HS-5 (cell line): Measurements from ENCODE around the gene MAB21L4.
"Not testable (repeated sequence)": the region's sequence is repeated elsewhere in the genome, so short reads cannot be mapped to it uniquely, and the experiment has no call there.

Source experiments
- DNase-seq: peaks from one replicate; pipeline ENCODE4 v3.0.0-alpha.2; 2012; ENCODE audit warnings: low read depth

Gene MAB21L4

DNA sequence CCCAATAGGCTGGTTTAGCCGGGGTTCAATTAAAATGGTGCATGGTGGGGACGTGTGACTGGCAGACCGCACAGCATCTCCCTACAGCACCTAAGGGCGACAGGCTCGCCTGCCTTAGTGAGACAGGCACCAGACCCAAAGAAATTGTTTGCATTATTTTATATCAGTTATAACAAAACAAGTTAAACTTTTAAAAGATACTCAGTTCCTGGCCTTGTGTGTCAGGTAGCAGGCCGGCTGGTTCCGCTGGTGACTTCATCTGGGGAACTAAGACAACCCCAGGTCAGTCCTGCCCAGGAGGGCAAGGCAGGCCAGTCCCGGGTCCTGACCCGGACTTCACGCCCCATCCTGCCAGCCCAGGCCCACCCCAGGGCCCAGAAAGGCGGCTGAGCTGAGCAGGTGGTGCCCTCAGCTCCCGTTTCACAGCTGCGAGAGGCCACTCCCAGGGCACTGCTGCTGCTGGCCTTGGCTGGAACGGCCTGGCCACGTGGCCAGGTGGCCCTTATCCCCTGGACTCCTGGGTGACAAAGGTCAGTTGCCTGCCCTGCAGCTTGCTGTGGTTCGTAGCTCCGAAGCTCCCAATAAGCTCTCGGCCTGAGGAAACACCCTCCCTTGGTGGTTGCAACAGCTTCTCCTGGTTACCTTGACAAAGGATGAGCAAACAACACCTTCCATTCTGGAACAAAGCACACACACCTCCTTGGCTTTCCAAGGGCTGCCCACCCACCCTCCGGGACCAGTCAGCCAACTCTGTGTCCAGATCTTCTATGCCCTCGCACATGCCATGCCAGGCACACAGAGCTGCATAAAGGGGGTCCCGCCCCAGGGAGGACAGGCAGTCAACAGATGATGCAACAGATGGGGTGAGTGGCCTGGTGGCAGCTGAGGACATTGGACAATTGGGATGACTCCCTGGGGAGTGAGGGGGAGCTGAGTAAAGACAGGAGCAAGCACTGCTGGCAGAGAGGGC lies 38.6 kb downstream of the MAB21L4 start:
- DNase-seq = no peak

DNA sequence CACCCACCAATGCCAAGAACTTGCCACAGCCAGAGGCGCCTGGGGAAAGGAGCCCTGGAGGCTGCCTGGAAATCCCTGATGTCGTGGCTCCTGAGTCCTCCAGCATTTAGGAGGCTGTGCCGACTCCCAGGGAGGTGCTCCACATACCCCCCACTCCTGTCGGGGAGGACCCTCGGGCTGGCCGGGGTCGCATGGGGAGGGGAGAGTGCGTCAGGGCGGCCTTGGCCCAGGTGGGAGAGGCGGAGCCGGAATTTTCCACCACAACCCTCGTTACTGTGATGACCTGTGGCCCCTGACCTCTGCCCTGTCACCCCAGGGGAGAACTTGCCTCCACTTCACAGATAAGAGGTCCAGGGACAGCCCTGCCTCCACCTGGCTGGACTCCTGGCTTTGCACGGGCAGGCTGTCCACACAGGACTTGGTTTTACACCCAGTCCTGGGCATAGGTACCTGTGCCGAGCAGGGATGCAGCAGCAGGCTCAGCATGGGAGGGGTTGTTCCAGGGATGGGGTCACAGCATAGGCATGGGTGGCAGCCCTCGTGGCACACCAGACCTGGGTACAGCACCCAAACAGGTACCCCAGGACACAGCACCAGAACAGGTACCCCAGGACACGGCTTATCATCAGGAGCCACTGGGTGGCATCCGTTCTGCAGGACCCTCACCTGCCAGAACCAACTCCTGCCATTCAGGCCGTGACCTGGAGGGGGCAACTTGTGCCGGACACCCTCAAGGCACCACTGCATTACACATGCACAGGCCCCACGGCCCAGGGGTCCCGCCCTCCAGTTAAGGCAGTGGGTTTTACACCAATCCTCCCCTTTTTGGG lies 39.6 kb downstream of the MAB21L4 start:
- DNase-seq = no peak

DNA sequence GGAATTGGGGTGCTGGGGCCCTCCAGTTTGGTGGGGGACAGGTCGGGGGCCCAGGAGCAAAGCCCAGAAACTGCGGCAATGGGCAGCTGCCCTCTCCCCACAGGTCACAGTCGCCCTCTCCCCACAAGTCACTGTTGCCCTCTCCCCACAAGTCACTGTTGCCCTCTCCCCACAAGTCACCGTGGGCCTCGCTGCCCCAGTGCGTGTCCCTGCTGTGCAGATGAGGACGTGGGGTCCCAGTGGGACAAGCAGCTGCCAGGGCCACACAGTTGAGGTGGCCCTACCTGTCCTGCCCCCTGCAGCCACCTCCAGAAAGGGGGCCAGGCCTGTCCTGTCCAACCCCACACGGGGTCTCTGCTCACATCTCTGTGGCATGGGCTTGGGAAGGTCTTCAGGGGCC lies 40.3 kb downstream of the MAB21L4 start:
- no peak for DNase-seq

DNA sequence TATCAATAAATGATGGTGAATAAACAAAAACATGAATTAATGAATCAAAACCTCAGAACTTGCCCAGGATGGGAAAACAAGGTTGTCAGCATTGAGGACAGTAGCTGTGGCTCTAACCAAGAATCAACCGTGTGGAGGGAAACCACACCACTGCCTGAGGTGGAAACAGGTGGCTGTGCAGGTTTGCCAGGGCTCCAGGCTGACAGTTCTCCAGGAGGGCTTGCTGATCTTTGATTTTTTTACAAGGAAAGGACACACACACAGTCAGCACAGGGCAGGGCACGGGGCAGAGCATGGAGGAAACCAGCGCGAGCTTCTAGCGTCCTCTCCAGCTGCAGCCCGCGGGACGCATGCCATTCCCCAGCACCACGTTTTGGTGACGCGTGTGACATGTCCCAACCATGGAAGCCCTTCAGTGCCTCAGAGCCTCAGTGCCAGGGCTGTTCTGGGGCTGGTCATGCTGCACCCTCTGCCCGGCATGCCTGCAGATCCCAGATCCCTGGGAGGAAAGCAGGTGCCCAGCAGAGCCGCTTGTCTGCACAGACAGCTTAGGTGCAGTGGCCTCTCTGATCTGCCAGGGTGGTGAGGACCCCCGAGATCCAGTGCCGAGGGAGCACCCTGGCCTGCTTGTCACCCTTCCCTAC lies 43.2 kb downstream of the MAB21L4 start:
- DNase-seq = no peak

DNA sequence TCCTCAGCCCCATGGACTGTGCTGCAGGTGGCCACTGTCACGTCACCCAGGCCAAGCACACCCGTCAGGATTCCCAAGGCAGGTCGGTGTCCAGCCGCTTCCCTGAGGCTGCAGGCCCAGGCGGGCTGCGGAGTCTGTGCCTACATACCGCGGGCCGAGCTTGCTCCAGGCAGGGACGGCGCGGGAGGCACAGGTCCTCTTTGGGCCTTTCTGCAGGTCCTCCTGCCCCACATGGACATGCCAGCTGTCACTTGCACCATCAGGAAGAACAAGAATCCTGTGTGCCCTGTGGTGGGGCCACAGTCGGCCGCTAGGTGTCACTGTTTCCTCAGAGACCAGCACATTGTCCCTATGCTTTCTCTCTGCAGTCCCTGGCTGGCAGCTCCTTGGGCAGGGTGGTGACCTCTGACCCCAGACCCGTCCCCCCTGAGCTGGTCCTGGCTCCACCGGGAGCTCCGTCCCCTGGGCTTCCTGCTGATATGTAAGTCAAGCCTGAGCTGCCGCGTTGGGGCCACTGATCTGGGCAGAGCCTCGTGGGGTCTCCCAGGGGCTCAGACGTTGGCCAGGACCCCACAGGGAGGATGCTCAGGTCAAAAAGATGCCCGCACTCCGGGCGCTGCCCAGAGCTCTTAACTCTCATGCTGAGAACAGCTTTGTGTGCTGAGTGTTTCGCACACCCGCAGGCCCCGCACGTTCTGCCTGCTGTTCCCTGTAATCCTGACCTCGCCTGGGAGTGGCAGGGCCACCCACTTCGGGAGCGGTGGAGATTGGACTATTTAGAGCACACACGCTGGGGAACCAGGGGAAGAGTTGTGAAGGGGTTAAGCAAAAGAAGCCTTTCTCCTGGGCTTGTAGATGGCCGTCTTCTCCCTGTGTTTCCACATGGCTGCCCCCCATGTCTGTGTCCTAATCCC lies 44.6 kb downstream of the MAB21L4 start:
- DNase-seq = peak; percentile 39

DNA sequence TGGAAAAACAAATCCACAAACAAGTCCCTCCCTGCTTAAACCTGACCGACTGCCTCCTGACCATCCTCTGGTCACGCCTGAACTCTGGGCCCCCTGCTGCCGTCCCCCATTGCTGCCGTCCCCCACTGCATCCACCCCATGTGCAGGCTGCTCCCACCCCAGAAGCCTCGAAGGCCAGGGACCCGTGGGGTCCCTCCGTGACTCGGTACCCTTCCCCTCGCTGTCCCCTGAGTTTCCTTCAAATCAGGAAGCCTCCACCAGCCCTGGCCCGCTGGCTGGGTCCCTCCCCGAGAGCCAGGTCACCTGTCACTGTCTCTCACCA lies 45.2 kb downstream of the MAB21L4 start:
- DNase-seq = no peak

DNA sequence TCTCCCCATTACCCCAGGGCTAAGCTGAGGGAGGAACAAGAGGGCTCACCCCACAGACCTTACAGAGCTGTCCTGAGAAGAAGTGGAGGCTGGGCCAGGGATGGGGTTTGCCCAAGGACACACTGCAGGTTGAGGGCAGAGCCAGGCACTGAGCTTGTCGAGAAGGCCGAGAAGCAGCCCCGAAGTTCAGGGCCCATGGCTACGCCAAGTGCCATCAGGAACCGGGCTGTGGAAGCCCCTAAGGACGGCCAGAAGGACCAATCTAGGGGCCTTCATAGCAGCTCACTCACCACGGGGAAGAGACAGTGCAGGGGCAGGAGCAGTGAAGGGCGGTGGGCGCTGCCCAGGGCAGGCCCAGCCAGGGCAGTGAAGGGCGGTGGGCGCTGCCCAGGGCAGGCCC lies 45.9 kb downstream of the MAB21L4 start:
- DNase-seq = no peak

DNA sequence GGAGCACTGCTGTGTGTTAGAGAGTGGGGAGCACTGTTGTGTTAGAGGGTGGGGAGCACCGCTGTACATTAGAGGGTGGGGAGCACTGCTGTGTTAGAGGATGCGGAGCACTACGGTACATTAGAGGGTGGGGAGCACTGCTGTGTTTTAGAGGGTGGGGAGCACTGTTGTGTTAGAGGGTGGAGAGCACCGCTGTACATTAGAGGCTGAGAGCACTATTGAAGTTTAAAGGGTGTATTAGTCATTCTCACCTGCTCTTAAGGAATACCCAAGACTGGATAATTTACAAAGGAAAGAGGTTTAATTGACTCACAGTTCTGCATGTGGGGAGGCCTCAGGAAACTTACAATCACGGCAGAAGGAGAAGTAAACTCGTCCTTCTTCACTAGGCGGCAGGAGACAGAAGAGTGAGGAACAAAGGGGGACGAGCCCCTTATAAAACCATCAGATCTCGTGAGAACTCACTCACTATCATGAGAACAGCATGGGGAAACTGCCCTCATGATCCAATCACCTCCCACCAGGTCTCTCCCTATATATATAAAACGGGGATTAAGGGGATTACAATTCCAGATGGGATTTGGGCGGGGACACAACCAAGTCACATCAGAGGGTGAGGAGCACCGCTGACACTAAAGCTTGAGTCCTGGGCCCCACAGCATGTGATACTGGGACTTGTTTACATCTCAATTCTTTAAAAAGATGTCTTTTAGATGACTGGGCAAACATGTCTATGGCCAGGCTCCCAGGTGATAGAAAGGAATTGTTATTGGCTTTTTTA lies 46.9 kb downstream of the MAB21L4 start:
- no peak for DNase-seq

DNA sequence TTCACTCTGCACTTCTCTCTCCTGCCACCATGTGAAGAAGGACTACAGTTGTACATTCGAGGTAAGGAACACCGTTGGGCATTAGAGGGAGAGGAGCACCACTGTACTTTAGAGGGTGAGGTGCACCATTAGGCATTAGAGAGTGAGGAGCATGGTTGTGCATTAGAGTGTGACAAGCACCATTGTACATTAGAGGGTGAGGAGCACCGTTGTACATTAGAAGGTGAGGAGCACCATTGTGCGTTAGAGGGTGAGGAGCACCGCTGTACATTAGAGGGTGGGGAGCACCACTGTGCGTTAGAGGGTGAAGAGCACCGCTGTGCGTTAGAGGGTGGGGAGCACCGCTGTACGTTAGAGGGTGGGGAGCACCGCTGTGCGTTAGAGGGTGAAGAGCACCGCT lies 48.1 kb downstream of the MAB21L4 start:
- DNase-seq = no peak

DNA sequence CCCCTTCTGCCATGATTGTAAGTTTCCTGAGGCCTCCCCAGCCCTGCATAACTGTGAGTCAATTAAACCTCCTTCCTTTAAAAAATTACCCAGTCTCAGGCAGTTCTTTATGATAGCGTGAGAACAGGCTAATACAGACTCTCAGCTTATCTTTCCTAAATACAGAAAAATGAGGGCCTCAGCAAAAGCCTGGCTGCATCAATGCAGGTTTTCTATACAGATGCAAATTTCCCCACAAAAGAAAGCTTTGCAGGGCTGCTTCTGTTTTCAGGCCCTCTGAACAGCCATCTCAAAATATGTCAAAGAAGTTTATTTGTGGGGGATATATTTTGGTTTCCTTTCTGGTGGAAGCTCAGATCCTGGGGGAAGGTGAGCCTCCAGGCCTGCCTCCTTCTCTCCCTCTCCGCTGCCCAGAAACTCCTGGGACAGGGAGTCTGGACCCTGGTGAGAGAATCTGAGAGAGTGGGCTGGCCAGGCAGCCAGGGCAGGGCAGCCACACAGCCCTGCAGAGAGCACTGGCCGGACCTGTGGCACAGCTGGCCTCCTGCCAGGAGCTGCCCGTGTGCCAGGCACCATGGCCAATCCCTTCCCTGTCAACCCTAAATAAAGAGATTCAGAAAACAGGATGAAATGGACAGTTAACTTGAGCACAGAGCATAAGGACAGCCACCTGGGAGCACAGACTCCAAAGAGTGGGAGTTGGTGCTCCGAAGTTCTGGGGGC lies 48.9 kb downstream of the MAB21L4 start:
- no peak for DNase-seq

DNA sequence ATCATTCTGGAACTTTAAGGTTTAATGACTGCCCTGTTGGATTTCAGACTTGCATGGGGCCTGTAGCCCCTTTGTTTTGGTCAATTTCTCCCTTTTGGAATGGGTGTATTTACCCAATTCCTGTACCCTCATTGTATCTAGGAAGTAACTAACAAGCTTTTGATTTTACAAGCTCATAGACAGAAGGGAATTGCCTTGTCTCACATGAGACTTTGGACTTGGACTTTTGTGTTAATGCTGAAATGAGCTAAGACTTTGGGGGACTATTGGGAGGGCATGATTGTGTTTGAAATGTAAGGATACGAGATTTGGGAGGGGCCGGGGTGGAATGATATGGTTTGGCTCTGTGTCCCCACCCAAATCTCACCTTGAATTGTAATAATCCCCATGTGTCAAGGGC lies 49.6 kb downstream of the MAB21L4 start:
- DNase-seq = not testable (repeated sequence)

DNA sequence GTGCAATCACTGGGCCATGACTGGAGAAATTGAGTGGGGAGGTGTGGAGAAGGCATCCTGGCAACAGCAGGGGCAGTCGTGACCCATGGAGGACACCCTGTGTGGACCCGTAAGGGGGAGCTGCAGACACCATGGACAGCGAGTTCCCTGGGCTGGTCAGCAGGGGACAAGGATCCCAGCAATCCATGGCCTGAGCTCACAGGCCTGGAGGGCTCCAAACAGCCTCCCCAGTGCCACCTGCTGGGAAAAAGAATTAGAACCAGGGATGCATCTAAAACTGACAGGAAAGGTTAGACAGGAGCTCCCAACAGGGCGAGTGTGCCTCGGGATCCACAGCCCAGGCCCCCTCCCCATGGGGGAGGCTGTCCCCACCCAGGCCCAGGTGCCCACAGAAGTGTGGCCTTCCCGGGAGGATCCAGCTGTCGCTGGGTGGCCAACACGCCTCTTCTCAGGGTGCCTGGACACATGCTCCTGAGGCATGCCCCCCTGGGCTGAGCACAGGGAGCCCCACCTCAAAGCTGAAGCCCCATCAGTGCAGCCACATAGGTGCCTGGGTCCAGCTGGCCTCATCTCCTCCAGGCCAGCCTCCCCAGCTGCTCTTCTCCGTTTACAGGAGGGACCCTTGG lies 55.4 kb downstream of the MAB21L4 start:
- DNase-seq = peak; percentile 16

DNA sequence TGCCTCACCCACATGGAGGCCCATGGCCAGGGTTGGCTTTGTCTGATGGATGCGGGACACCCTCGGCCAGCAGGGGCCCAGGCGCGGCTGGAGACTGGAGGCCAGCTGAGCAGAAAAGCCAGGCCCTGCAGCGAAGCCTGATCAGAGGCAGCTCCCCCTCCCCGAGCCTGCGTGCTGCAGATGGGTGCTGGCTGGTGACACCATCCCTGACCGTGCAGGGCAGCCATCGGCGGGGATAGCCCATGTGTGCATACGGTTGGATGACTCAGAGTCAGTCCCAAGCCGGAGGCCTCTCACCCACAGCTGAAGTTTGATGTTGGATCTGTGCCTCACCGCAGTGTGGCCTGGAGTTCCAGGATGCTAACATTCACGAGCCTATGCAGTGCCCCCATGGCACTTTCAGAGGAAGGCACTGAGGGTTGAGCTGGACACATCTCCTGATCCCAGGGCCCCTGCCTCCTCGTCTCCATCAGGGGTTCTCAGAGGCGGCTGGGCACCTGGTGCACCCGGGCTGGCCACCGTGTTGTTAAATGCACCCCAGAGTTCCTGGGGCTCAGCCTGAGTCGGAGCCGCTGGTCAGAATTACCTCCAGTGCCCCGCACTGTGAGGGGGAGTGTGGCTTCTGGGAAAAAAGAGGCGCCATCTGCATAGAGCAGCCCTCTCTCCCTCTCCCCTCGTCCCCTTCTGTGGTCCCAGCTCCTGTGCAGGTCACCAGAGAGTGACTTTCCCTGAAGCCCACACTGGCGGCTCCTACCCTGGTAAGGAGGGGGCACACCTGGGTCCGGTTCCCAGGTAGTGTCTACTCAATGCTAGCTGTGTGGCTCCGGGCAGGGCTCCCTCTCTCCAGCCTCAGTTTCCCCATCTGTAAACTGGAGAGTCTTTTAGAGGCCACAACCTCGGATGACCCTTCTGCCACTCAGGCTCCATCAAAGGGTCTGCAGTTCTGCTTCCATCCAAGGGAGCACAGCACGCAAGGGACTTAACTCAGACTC lies 56.5 kb downstream of the MAB21L4 start:
- no peak for DNase-seq

DNA sequence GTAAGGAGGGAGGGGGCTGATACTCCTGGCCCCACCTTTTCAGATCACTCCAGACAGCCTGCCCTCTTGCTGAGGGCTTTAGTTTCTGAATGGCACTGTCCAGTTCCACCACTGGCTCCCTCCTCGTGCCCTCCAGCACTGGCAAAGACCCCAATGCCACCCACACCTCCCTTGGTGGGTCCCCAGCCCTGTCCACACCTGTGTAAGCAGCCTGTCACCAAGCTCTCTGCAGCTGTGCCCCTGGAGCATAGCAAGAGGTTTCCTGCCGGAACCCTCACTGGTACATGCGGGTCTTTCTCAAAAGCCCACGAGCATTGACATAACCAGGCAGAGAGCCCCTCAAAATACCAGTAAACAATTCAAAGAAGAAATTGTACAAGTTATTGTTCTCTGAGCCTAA lies 58.3 kb downstream of the MAB21L4 start:
- no peak for DNase-seq

DNA sequence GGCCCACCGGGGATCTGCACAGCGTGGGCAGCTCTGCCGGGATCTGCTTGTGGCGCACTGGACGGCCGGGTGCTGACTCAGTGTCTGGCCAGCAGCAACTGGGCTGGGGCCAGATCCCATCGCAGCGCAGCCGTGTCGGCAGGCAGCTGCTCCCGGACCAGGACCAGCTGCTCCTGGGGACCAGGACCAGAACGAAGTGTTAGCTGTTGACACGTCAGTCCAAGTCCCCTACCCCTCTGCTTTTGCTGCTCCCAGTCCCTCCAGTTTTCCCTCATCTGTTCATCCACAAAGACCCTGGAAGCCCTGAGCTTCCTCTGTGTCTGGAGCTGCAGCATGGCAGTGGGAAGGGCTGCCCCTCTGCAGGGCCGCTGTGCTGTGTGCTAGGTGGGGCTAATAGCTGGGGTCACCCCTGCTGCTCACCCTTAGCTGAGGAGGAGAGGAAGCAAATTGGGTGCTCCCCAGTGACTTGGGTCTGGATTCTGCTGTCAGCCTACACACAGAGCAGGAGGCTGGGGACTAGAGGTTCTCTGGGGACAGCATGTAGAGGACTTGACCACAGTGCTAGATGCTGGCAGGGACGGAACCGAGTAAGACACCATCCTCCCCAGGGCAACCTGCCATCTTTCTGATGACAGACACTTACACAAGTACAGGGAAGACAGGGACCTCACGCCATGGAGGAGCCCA lies 59.0 kb downstream of the MAB21L4 start:
- no peak for DNase-seq
